CD4-positive, alpha-beta T cell treated with Interleukin-10 for 1 hour (primary cell): ENCODE measurements around the gene CHL1.

Source experiments
- DNase-seq: peaks from one replicate; pipeline ENCODE4 v3.0.0-alpha.2; 2020

The CHL1 gene

GRCh38 chr3:196311-197148, at the start of gene CHL1:
CHL1 (plus strand) TSS chr3:196763; CDS start chr3:319777, 123,014 bp downstream.
- no peak for DNase-seq

- DNase-seq = no peak
Measured at GRCh38 chr3:151614-152189, 44.9 kb upstream of the CHL1 start.

GRCh38 chr3:159974-160373, 36.6 kb upstream of the CHL1 start:
- no peak for DNase-seq

GRCh38 chr3:166071-166470, 30.5 kb upstream of the CHL1 start:
- DNase-seq = no peak

- DNase-seq = no peak
Measured at GRCh38 chr3:166799-167198, 29.8 kb upstream of the CHL1 start.

- no peak for DNase-seq
Measured at GRCh38 chr3:173886-174285, 22.7 kb upstream of the CHL1 start.

GRCh38 chr3:184976-185375, 11.6 kb upstream of the CHL1 start:
- no peak for DNase-seq

GRCh38 chr3:192215-192929, 4.2 kb upstream of the CHL1 start:
- DNase-seq = no peak

- DNase-seq = no peak
Measured at GRCh38 chr3:194001-194400, 2.6 kb upstream of the CHL1 start.

GRCh38 chr3:194421-194820, 2.1 kb upstream of the CHL1 start:
- DNase-seq = no peak

- DNase-seq = no peak
Measured at GRCh38 chr3:195666-196065, 897 bp upstream of the CHL1 start.

- no peak for DNase-seq
Measured at GRCh38 chr3:197149-197827, 725 bp downstream of the CHL1 start.

- DNase-seq = no peak
Measured at GRCh38 chr3:197828-198491, 1.4 kb downstream of the CHL1 start.

GRCh38 chr3:199835-200234, 3.3 kb downstream of the CHL1 start:
- DNase-seq = no peak

- no peak for DNase-seq
Measured at GRCh38 chr3:200758-201325, 4.3 kb downstream of the CHL1 start.

- DNase-seq = no peak
Measured at GRCh38 chr3:204102-204501, 7.5 kb downstream of the CHL1 start.

- DNase-seq = no peak
Measured at GRCh38 chr3:207973-208372, 11.4 kb downstream of the CHL1 start.

- no peak for DNase-seq
Measured at GRCh38 chr3:210669-211068, 14.1 kb downstream of the CHL1 start.

GRCh38 chr3:212432-212831, 15.9 kb downstream of the CHL1 start:
- no peak for DNase-seq

- DNase-seq = no peak
Measured at GRCh38 chr3:217099-217813, 20.7 kb downstream of the CHL1 start.

- DNase-seq = no peak
Measured at GRCh38 chr3:217948-218347, 21.4 kb downstream of the CHL1 start.
